ENCODE data around the gene KDM7A. TPM values are rescaled to one million over a fixed set of nuclear protein-coding genes. Genes with fewer than 3 reads are reported as not detected.

KDM7A gene
- total and polyA plus RNA-seq, 2 of the 4 experiments (the other 2 are of a cell fraction): 1.5 to 2.3 TPM

GRCh38 chr7:140161047-140161446 is 15.7 kb downstream of the KDM7A start:
- DNase-seq (no peak), ATAC-seq (ENCODE audit: low read depth) (no peak)
- Histone ChIP-seq H3K9me1 (ENCODE audit: insufficient read depth, low read length) (peaks cover 4% of the 10 kb centered on the region), H3K56ac (ENCODE audit: extremely low read depth, insufficient read depth, low read length) (no peak overlapping the region), H4K5ac (ENCODE audit: low read depth, low read length) (no peak overlapping the region), H2AK5ac (ENCODE audit: low read depth, low read length) (no peak overlapping the region), H2BK20ac (ENCODE audit: low read depth, low read length) (no peak overlapping the region), H3K23ac (ENCODE audit: low read depth, low read length) (peak overlapping the region; percentile 32; the same call in 1 of the 2 replicates), H3K4me1 (ENCODE audit: control insufficient read depth, insufficient read depth, low read length) (peaks cover 2% of the 10 kb centered on the region; the same call in 1 of the 2 replicates), H4K20me1 (ENCODE audit: insufficient read depth, low read length) (peaks cover 10% of the 10 kb centered on the region; the same call in 1 of the 2 replicates), H2AFZ (replicated peaks; ENCODE audit: low read length, poor library complexity) (no peak overlapping the region), H3K4ac (ENCODE audit: low read depth, low read length) (no peak overlapping the region), H3K18ac (ENCODE audit: low read depth, low read length) (no peak overlapping the region), H3K9ac (ENCODE audit: low read depth, low read length) (no peak overlapping the region), H3K4me2 (ENCODE audit: low read depth, low read length) (no peak overlapping the region), H2BK5ac (ENCODE audit: low read depth, low read length, poor library complexity, severe bottlenecking) (no peak overlapping the region), H3K27me3 (ENCODE audit: control insufficient read depth, insufficient read depth, low read length) (no peaks in the 10 kb centered on the region), H3K14ac (replicated peaks; ENCODE audit: low read depth, low read length) (no peak overlapping the region), H4K91ac (ENCODE audit: insufficient read depth, low read depth, low read length) (no peak overlapping the region), H3K79me1 (ENCODE audit: low read depth in 1 of 2, low read length in 2 of 2) (peaks cover 34 to 44% of the 10 kb centered on the region in 2 experiments), H2AK9ac (replicated peaks; ENCODE audit: low read depth, low read length, poor library complexity) (no peak overlapping the region), H3K27ac (ENCODE audit: insufficient read depth, low read length) (no peak overlapping the region), H3K4me3 (ENCODE audit: insufficient read depth, low read depth, low read length) (no peak overlapping the region), H3K9me3 (ENCODE audit: control insufficient read depth, insufficient read depth, low read length) (no peaks in the 10 kb centered on the region), H2BK120ac (ENCODE audit: low read depth, low read length) (no peak overlapping the region), H3K36me3 (ENCODE audit: control insufficient read depth, insufficient read depth, low read length) (no peaks in the 10 kb centered on the region), H2BK15ac (ENCODE audit: low read depth, low read length) (no peak overlapping the region), H4K8ac (ENCODE audit: low read depth in 2 of 2, low read length in 2 of 2) (no peak overlapping the region)
- TF ChIP-seq RFX5 (IDR thresholded peaks at IDR 0.05; ENCODE audit: low read depth, low read length) (no peak), FOS (IDR thresholded peaks at IDR 0.05; ENCODE audit: low read depth, low read length) (no peak), BHLHE40 (IDR thresholded peaks at IDR 0.05; ENCODE audit: low read depth, low read length) (no peak), CEBPB (IDR thresholded peaks at IDR 0.05; ENCODE audit: low read depth, low read length) (no peak), USF2 (IDR thresholded peaks at IDR 0.05; ENCODE audit: low read depth, low read length) (no peak), MAFK (IDR thresholded peaks at IDR 0.05; ENCODE audit: low read depth, low read length) (no peak), RCOR1 (IDR thresholded peaks at IDR 0.05; ENCODE audit: insufficient replicate concordance, low read length) (no peak), ELK1 (IDR thresholded peaks at IDR 0.05; ENCODE audit: borderline replicate concordance, low read depth, low read length) (no peak), RAD21 (IDR thresholded peaks at IDR 0.05; ENCODE audit: low read length) (no peak)
- CTCF ChIA-PET: interaction anchor here (0.7 kb wide), 1 partner anchor 20 kb away, joined by 3 read pairs; no protein-coding TSS in a partner anchor
- in situ Hi-C loops (cut with MboI; ENCODE audit: low sequenced_read_pairs): no loop called here
- WGBS, 2 experiments (ENCODE audit: extremely low coverage in 2 of 2, insufficient read length in 1 of 2): no CpG with 5 or more reads among the region's 1 CpG
- POLR2A ChIA-PET (ENCODE audit: unreplicated experiment): no interaction called here
- dilution Hi-C loops (cut with HindIII; ENCODE audit: low sequenced_read_pairs, unreplicated experiment): no loop called here
- intact Hi-C loops (cut with micrococcal nuclease): no loop called here
- BruUV-seq (replicated peaks): no TSS peak
